Spinal cord (tissue), 10 donors: ENCODE results near the gene SLC15A3. TPM values are rescaled to one million over a fixed set of nuclear protein-coding genes. Genes with fewer than 3 reads are reported as not detected.

Experiments used
- DNase-seq, 6 donors: peaks; one replicate each; pipeline versions ENCODE4 v3.0.0 to v3.0.0-alpha.2; 2013 to 2015; ENCODE audit warnings: low spot score in 6 of 6, low read depth in 4 of 6
- H3K27ac ChIP-seq: one replicate; pipeline ENCODE4 v1.5.1; 2013; ENCODE audit warnings: low read depth, low read length, control low read depth
- H3K27me3 ChIP-seq: one replicate; pipeline ENCODE4 v1.6.1; 2013; ENCODE audit warnings: low read length; ENCODE audit not compliant: control insufficient read depth, insufficient read depth
- H3K36me3 ChIP-seq: one replicate; pipeline ENCODE4 v1.6.1; 2013; ENCODE audit warnings: low read length; ENCODE audit not compliant: control insufficient read depth, insufficient read depth
- H3K4me1 ChIP-seq: one replicate; pipeline ENCODE4 v1.6.1; 2013; ENCODE audit warnings: low read length; ENCODE audit not compliant: control insufficient read depth, insufficient read depth
- H3K4me3 ChIP-seq: one replicate; pipeline ENCODE4 v1.5.1; 2013; ENCODE audit warnings: low read depth, low read length, control low read depth
- H3K9me3 ChIP-seq: one replicate; pipeline ENCODE4 v1.6.1; 2013; ENCODE audit warnings: low read length; ENCODE audit not compliant: control insufficient read depth, insufficient read depth
- WGBS: methylation state at CpG from one replicate; pipeline ENCODE4 v1.1.5; 2013; ENCODE audit warnings: missing lambda C conversion rate; ENCODE audit not compliant: insufficient coverage; 5-methylcytosine and 5-hydroxymethylcytosine counted together
- polyA plus RNA-seq, 2 donors: library from polyadenylated mRNA; unstranded; fragments of 120-200 nt; gene quantifications; one replicate each; pipeline ENCODE4 v1.2.1, GENCODE V29; 2013; ENCODE audit not compliant: insufficient read length in 2 of 2
- total RNA-seq, 2 donors: library from RNA; depleted of rRNA in 1 of 2; stranded (reverse); fragments of 120-200 nt in 1 of 2; fragments of >200 nt in 1 of 2; gene quantifications; one replicate each; pipeline versions ENCODE4 v1.2.3 to v1.2.4, GENCODE V29; 2013 to 2014
- donor health status: healthy.

SLC15A3 gene
- total and polyA plus RNA-seq, 4 donors: 20.3 to 35.5 (median 30.6) TPM

DNA sequence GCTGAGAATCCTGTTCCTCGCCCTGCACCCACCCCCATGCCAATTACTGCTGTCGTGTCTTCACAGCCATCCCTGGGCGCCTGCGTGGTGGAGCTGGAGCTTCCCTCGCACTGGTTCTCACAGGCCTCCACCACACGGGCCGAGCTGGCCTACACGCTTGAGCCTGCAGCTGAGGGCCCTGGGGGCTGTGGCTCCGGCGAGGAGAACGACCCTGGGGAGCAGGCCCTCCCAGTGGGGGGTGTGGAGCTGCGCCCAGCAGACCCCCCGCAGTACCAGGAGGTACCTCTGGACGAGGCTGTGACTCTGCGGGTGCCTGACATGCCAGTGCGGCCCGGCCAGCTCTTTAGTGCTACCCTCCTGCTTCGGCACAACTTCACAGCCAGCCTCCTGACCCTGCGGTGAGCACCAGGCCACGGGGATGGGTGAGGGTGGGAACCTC lies 23.4 kb downstream of the SLC15A3 start:
- peaks cover 70% of the 10 kb centered on the region for H3K36me3 ChIP-seq
- H3K4me1 ChIP-seq: peaks cover 48% of the 10 kb centered on the region
- H3K27ac ChIP-seq: no peak overlapping the region
- WGBS: 96% methylated on average over 18 of the region's 20 CpGs
- H3K27me3 ChIP-seq: peaks cover 2% of the 10 kb centered on the region
- H3K9me3 ChIP-seq: no peaks in the 10 kb centered on the region
- no peak for DNase-seq
- H3K4me3 ChIP-seq: no peak overlapping the region

DNA sequence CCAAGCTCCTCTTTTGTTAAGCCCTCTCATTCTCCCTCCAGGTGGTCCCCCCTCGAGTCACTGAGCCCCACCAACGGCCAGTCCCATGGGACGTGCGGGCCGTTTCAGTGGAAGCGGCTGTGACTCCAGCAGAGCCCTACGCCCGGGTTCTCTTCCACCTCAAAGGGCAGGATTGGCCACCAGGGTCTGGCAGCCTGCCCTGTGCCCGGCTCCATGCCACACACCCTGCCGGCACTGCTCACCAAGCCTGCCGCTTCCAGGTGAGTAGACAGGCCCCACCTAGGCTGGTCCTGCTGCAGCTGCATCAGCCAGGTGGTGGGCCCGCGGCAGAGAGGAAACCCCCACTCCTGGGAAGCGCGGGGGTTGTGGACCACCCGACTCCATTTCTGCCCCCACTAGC lies 24.4 kb downstream of the SLC15A3 start:
- Histone ChIP-seq H3K36me3 (peaks cover 65% of the 10 kb centered on the region), H3K27me3 (peaks cover 2% of the 10 kb centered on the region), H3K9me3 (no peaks in the 10 kb centered on the region), H3K4me1 (peaks cover 54% of the 10 kb centered on the region), H3K27ac (no peak overlapping the region), H3K4me3 (no peak overlapping the region)
- WGBS: 76% methylated on average over 11 of the region's 16 CpGs
- no peak for DNase-seq

- Histone ChIP-seq H3K9me3 (no peaks in the 10 kb centered on the region), H3K4me1 (peaks cover 54% of the 10 kb centered on the region), H3K27ac (no peak overlapping the region), H3K27me3 (peaks cover 2% of the 10 kb centered on the region), H3K36me3 (peaks cover 67% of the 10 kb centered on the region), H3K4me3 (no peak overlapping the region)
- no peak for DNase-seq
- 84% methylated on average over 7 of the region's 8 CpGs for WGBS
Measured at GRCh38 chr11:60927061-60927592, 24.8 kb downstream of the SLC15A3 start.

- Histone ChIP-seq H3K36me3 (peaks cover 67% of the 10 kb centered on the region), H3K4me3 (no peak overlapping the region), H3K4me1 (peaks cover 56% of the 10 kb centered on the region), H3K27ac (no peak overlapping the region), H3K27me3 (peaks cover 2% of the 10 kb centered on the region), H3K9me3 (no peaks in the 10 kb centered on the region)
- WGBS: 6% methylated on average over 3 of the region's 8 CpGs
- peak in 2 of 6 donors; percentile 80 to 82 for DNase-seq
Measured at GRCh38 chr11:60926500-60926899, 25.5 kb downstream of the SLC15A3 start.

- Histone ChIP-seq H3K27me3 (peaks cover 2% of the 10 kb centered on the region), H3K36me3 (peaks cover 67% of the 10 kb centered on the region)
Measured at GRCh38 chr11:60925868-60926267, 26.1 kb downstream of the SLC15A3 start.

GRCh38 chr11:60924906-60925853 lies 26.8 kb downstream of the SLC15A3 start:
- no peaks in the 10 kb centered on the region for H3K9me3 ChIP-seq
- peak overlapping the region; percentile 66 for H3K4me3 ChIP-seq
- H3K27ac ChIP-seq: peak overlapping the region; percentile 15
- DNase-seq: peak in 1 of 6 donors; percentile 46
- H3K36me3 ChIP-seq: peaks cover 67% of the 10 kb centered on the region
- H3K4me1 ChIP-seq: peaks cover 56% of the 10 kb centered on the region
- H3K27me3 ChIP-seq: peaks cover 2% of the 10 kb centered on the region
- WGBS: under 1% methylated on average over 32 of the region's 35 CpGs

More at GRCh38 chr11:60925868-60926267, 26.1 kb downstream of the SLC15A3 start:
- no peaks in the 10 kb centered on the region for H3K9me3 ChIP-seq
- H3K27ac ChIP-seq: no peak overlapping the region
- peak overlapping the region; percentile 66 for H3K4me3 ChIP-seq
- H3K4me1 ChIP-seq: peaks cover 53% of the 10 kb centered on the region
- WGBS: 44% methylated on average over 2 of the region's 6 CpGs
- no peak for DNase-seq

GRCh38 chr11:60924110-60924905 lies 27.7 kb downstream of the SLC15A3 start, which contains the start of gene TMEM132A:
Gene TMEM132A, plus strand, starts transcription at chr11:60924460. Its CDS starts 174 bp downstream, at chr11:60924634.
- DNase-seq: peak in 3 of 6 donors; percentile 64 to 95 (median 94)
- Histone ChIP-seq H3K4me1 (peaks cover 56% of the 10 kb centered on the region), H3K27ac (peak within 1 kb of the TSS; percentile 15), H3K36me3 (peaks cover 67% of the 10 kb centered on the region), H3K9me3 (no peaks in the 10 kb centered on the region), H3K4me3 (peak within 1 kb of the TSS; percentile 66), H3K27me3 (peaks cover 2% of the 10 kb centered on the region)
- under 1% methylated on average over 67 of the region's 69 CpGs for WGBS

- WGBS: 43% methylated on average over 6 of the region's 6 CpGs
- H3K27ac ChIP-seq: no peak overlapping the region
- H3K9me3 ChIP-seq: no peaks in the 10 kb centered on the region
Measured at GRCh38 chr11:60923800-60924109, 28.2 kb downstream of the SLC15A3 start.

DNA sequence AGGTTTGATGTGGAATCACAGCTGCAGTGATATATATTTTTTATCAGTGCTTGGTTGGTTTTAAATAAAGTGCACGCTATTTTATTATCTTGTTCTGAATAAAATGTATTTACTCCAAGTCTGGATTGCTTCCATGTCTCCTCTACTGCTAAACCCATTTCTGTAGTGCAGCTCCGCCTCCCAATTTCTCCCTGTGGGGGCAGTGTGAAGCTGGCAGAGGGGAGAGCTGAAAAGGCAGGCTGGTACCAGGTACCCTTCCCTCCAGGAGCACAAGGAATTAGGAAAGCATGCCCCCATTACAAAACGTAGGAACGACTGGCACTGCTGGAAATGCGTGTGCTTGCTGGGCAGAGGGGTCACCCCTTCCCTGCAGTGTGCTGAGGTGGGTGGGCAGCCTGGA lies 28.6 kb downstream of the SLC15A3 start:
- H3K36me3 ChIP-seq: peaks cover 57% of the 10 kb centered on the region

More at GRCh38 chr11:60923800-60924109, 28.2 kb downstream of the SLC15A3 start:
- no peak for DNase-seq
- peaks cover 56% of the 10 kb centered on the region for H3K4me1 ChIP-seq
- H3K36me3 ChIP-seq: peaks cover 61% of the 10 kb centered on the region
- peak overlapping the region; percentile 26 for H3K4me3 ChIP-seq
- peaks cover 2% of the 10 kb centered on the region for H3K27me3 ChIP-seq

More for the DNA sequence above, 28.6 kb downstream of the SLC15A3 start:
- peak in 2 of 6 donors; percentile 55 to 70 for DNase-seq
- WGBS: 75% methylated on average over 1 of the region's 5 CpGs
- no peak overlapping the region for H3K4me3 ChIP-seq
- peaks cover 2% of the 10 kb centered on the region for H3K27me3 ChIP-seq
- H3K9me3 ChIP-seq: no peaks in the 10 kb centered on the region
- H3K27ac ChIP-seq: no peak overlapping the region
- H3K4me1 ChIP-seq: peaks cover 56% of the 10 kb centered on the region
